HL-60 (cell line): ENCODE data around the gene CYSRT1.
"Not testable (repeated sequence)": the region's sequence is repeated elsewhere in the genome, so short reads cannot be mapped to it uniquely, and the experiment has no call there.

Source experiments
- DNase-seq, 2 experiments: peaks; one replicate each; pipeline ENCODE4 v3.0.0-alpha.2; 2010 to 2020; ENCODE audit warnings: low read depth in 1 of 2, low spot score in 1 of 2
- H3K27ac ChIP-seq: fragments of 250-450 bp; sonication (Bioruptor Pico); replicated peaks from 2 replicates; pipeline ENCODE4 v1.5.1; 2020; ENCODE audit warnings: mild to moderate bottlenecking, moderate library complexity
- H3K27me3 ChIP-seq: fragments of 250-450 bp; sonication (Bioruptor Pico); 2 replicates; pipeline ENCODE4 v1.5.1; 2021; ENCODE audit warnings: mild to moderate bottlenecking, moderate library complexity; ENCODE audit not compliant: insufficient read depth, poor library complexity, severe bottlenecking
- H3K4me3 ChIP-seq: replicated peaks from 2 replicates; pipeline ENCODE4 v1.5.1; 2011; ENCODE audit warnings: mild to moderate bottlenecking, control low read depth, low read length; ENCODE audit not compliant: insufficient read depth
- CTCF ChIP-seq: IDR thresholded peaks from one replicate; pipeline ENCODE4 v1.5.1; 2011; ENCODE audit warnings: low read length, control low read depth, inconsistent platforms; ENCODE audit not compliant: insufficient read depth
- GABPA ChIP-seq: IDR thresholded peaks from 2 replicates; pipeline ENCODE4 v1.6.1; 2012; ENCODE audit warnings: low read depth
- POLR2AphosphoS5 ChIP-seq: IDR thresholded peaks from 2 replicates; pipeline ENCODE4 v1.6.1; 2012; ENCODE audit warnings: low read depth
- REST ChIP-seq: IDR thresholded peaks from 2 replicates; pipeline ENCODE4 v1.6.1; 2012; ENCODE audit warnings: low read depth; ENCODE audit not compliant: insufficient replicate concordance
- SPI1 ChIP-seq: IDR thresholded peaks from 2 replicates; pipeline ENCODE4 v1.6.1; 2012; ENCODE audit warnings: low read depth, mild to moderate bottlenecking, borderline replicate concordance

Gene CYSRT1

GRCh38 chr9:137256856-137257255, 31.9 kb downstream of the CYSRT1 start:
- Histone ChIP-seq H3K4me3 (no peak overlapping the region), H3K27me3 (no peaks in the 10 kb centered on the region), H3K27ac (no peak overlapping the region)
- no peak for DNase-seq
- no peak for TF ChIP-seq CTCF

GRCh38 chr9:137262173-137262908, 37.4 kb downstream of the CYSRT1 start:
- not testable (repeated sequence) for H3K27ac ChIP-seq, H3K27me3 ChIP-seq, DNase-seq, H3K4me3 ChIP-seq

GRCh38 chr9:137262909-137263285, 37.9 kb downstream of the CYSRT1 start:
- no peaks in the 10 kb centered on the region for H3K27me3 ChIP-seq
- no peak overlapping the region for H3K27ac ChIP-seq
- no peak for DNase-seq
- TF ChIP-seq SPI1: no peak
- no peak for TF ChIP-seq GABPA
- no peak for TF ChIP-seq POLR2AphosphoS5
- TF ChIP-seq CTCF: no peak
- no peak for TF ChIP-seq REST
- H3K4me3 ChIP-seq: no peak overlapping the region

- Histone ChIP-seq H3K27me3 (no peaks in the 10 kb centered on the region), H3K4me3 (no peak overlapping the region), H3K27ac (no peak overlapping the region)
- no peak for TF ChIP-seq POLR2AphosphoS5
- no peak for TF ChIP-seq SPI1
- TF ChIP-seq GABPA: no peak
- TF ChIP-seq CTCF: no peak
- no peak for TF ChIP-seq REST
- DNase-seq: no peak
Measured at GRCh38 chr9:137263506-137263905, 38.5 kb downstream of the CYSRT1 start.
